ENCODE results near the gene BRME1.
A peak's percentile ranks its signal among the peaks of the same experiment; 100 is the strongest.

Gene BRME1

DNA sequence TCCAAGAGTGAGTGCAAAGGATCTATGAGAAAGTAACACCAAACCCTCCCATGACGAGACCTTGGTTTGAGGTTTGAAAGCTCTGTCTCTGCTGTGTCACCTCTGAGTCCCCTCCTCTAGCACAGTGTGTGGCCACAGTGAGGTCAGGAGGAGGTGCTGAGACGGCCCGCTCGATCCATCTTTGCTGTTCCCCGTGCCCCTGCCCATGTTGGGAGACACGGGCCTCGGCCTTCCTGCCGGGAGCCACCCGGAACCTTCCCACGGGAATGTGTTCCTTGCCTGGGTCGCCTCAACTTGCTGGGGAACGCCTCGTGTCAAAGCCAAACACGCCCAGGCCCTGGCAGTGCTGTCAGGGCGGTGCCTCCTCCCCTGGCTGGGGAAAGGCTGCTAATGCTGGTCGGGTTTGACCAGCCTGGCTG lies 18.9 kb downstream of the BRME1 start:
- DNase-seq (ENCODE audit: low spot score): no peak

DNA sequence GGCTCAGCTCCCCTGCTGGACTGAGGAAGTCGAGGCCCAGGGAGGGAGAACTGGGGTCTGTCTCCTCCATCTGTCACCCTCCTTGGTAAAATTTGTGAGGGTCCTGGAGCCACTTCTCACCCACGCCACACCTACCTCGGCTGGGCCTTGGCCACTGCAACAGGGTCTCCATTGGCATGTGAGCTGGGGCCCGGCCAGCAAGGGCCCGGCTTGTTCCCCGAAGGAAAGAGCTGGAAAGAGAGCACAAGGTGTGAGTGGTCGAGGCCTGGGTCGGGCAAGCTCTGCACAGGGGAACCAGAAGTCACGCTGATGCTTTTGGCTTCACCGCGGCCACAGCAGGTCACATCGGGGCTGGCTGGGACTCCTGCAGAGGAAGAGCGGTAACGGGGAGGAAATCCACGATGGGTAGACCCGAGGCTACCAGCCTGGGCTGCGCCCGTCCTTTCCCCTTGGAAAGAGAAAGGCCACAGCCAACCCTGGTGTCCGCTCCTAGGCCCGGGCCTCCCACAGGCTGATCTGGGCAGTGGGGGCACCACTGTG lies 20.0 kb downstream of the BRME1 start:
- DNase-seq (ENCODE audit: low spot score): no peak

DNA sequence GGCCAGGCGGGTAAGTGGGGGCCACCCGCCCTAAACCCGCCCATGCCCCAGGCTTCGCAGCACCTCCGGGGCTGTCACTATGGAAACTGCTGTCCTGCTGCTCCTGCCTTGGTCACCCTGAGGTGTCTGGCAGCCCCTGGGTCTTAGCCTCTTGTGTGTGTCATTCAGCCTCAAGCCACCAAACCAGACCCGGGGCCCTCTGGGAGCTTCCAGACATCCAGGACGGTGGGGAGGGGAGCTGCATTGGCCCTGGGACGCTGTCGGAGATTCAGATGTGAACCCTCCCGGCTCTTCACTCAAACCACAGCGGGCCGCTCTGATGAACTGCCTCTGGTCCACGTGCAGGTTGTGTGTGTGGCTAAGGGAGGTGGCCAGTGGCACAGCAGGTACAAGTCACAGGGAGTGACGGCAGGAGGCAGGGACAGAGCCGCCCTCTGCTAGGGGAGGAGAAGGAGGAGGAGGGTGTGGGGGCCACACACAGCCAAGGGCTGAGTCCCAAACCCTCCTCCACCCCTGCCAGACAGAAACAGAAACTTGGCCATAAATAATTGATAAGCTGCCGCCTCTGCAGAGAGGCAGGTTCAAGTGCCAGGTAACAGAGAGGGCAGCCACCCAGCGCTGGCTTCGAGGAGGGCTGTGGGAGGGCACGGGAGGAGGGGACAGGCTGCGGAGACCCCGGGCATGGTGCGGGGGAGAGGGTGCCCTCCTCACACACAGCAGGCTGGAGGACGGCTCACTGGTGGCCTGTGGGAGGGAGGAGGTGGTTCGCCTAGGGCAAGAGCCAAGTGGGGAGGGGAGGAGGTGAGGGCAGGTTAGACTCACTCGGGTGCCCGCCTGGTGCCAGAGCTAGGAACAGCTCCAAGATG lies 21.0 kb downstream of the BRME1 start:
- DNase-seq (ENCODE audit: low spot score): no peak

GRCh38 chr19:13883516-13884064 lies 22.3 kb downstream of the BRME1 start:
- no peak for DNase-seq (ENCODE audit: low spot score)

DNA sequence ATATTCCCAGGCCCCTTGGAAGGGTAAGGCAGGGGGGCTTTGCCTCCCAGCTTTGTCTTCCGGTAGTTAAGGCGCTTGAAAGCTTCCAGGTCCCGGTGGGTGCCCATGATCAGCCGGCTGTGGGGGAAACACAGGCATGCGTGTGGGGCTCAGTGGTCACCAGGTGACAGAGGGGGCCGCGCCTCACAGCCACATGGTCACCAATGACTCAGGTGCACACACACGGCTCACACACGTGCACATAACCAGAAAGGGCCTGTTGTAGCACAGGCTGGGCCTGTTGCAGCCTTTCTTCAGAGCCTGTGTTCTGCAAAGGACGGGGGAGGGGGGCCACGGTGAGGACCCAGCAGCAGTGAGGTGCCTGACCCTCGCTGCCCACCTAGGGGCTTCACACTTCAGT lies 23.1 kb downstream of the BRME1 start:
- DNase-seq (ENCODE audit: low spot score): no peak

- no peak for DNase-seq (ENCODE audit: low spot score)
Measured at GRCh38 chr19:13882419-13882795, 23.5 kb downstream of the BRME1 start.

DNA sequence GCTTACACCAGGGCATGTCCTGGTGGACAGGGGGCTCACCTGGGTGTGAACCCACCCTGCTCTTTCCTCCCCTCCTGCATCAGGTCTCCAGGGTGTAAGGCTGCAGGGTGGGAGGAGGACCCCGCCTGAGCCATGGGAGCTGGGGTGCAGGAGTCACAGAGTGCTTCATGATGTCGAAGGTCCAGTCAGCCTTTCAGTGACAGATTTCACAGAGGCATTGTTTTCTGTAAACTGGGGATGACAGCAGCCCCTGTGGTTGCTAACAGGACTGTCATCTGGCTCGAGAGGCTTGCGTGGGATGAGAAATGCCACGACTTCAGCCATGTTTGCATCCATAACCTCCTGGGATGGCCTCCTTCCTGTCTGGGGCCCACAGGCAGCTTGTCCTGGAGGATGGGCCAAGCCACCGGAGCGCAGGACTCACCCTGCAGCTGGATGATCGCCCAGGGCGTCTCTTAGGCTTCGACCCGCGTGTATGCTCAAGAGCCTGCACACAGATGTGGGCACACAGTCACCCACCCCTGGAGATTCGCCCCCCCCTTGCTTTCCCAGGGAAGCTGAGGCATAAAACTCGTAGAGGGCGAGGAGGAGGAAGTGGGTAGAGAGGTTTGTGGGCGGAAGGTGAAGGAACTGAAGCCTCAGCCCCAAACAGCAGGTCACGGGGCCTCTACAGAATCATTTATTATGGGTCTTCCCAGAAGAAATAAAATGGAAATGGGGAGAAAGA lies 24.1 kb downstream of the BRME1 start:
- peak; percentile 30 for DNase-seq (ENCODE audit: low spot score)

GRCh38 chr19:13881251-13881691 lies 24.6 kb downstream of the BRME1 start:
- no peak for DNase-seq (ENCODE audit: low spot score)

- peak; percentile 90 for DNase-seq (ENCODE audit: low spot score)
Measured at GRCh38 chr19:13880059-13881043, 25.6 kb downstream of the BRME1 start.

DNA sequence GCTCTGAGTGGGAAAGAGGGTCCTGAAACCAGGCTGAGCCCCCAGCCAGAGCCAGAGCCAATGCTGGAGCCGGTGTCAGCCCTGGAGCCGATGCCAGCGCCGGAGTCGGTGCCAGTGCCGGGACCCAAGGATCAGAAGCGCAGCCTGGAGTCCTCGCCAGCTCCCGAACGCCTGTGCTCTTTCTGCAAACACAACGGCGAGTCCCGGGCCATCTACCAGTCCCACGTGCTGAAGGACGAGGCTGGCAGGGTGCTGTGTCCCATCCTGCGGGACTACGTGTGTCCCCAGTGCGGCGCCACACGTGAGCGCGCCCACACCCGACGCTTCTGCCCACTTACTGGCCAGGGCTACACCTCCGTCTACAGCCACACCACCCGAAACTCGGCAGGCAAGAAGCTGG lies 28.6 kb downstream of the BRME1 start:
- DNase-seq (ENCODE audit: low spot score): no peak

DNA sequence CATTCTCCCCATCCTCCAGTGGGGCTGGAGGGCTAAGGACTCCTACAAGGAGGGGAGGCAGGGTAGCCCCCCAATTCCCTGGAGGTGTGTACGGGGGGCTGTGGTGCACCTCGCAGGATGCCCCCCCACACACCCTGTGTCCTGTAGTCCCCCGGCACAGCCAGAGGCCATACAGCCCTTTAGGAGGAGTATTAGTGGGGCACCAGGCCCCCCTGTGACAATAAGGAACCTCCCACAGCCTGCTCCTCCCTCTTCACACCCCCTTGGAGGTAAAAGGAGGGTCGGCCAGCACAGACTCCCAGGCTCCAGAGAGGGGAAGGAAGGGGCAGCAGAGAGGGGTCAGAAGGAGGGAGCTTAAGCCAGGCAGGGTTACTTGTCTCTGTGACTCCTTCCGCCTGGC lies 29.1 kb downstream of the BRME1 start, which contains the start of gene NANOS3:
Gene NANOS3, plus strand, starts transcription at position 301 of the 400 bp plus-strand sequence. CDS start 115 bp downstream, outside the sequence.
- no peak for DNase-seq (ENCODE audit: low spot score)

GRCh38 chr19:13875824-13876223 lies 30.1 kb downstream of the BRME1 start:
- no peak for DNase-seq (ENCODE audit: low spot score)

DNA sequence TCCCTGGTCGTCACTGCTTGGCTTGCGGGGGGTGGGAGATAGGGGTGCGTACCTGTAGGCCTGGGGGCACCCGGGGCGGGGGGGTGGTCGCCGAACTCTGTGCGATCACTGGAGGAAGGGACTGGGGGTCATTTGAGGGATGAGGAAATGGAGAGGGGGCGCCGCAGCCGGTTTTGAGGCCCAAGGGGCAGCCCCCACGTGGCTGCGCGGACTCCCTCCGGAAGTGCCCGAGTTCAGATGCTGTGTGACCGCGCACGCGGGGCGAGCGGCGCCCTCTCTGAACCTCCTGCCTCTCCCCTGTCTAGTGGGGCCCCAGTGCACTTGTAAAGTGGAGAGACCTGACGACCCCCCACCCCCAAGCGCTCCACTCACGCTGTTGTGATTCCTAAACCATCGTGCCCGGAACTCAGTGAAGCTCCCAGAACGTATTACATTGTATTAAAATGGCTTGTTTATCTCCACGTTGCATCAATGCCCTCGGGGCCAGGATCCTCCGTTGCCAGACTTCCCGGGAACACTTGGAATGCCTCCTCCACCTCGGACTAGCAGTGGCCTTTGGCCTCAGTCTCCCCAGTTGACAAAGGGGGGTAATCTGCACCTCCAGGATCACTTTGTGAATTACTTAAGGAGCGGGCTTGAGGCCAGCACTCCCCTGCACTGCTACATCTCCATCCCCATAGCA lies 31.9 kb downstream of the BRME1 start:
- no peak for DNase-seq (ENCODE audit: low spot score)

GRCh38 chr19:13872695-13873389 lies 33.1 kb downstream of the BRME1 start:
- no peak for DNase-seq (ENCODE audit: low spot score)

DNA sequence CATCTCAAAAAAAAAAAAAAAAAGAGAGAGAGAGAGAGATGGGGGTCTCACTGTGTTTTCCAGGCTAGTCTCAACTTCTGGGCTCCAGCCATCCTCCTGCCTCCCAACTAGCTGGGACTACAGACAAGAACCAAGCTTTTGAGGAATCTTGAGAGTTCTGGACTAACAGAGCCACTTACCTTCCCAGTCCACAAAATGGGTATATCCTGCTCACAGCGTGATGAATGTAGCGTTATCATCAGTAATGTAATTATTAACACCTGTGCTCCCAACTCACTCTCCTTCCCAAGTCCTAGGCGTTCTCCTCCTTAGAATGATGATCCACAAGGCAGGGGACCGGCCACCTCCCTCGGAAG lies 33.6 kb downstream of the BRME1 start:
- DNase-seq (ENCODE audit: low spot score): no peak

GRCh38 chr19:13870873-13871272 lies 35.0 kb downstream of the BRME1 start:
- no peak for DNase-seq (ENCODE audit: low spot score)

GRCh38 chr19:13869281-13869680 lies 36.6 kb downstream of the BRME1 start:
- DNase-seq (ENCODE audit: low spot score): no peak

- DNase-seq (ENCODE audit: low spot score): no peak
Measured at GRCh38 chr19:13868663-13869062, 37.3 kb downstream of the BRME1 start.

DNA sequence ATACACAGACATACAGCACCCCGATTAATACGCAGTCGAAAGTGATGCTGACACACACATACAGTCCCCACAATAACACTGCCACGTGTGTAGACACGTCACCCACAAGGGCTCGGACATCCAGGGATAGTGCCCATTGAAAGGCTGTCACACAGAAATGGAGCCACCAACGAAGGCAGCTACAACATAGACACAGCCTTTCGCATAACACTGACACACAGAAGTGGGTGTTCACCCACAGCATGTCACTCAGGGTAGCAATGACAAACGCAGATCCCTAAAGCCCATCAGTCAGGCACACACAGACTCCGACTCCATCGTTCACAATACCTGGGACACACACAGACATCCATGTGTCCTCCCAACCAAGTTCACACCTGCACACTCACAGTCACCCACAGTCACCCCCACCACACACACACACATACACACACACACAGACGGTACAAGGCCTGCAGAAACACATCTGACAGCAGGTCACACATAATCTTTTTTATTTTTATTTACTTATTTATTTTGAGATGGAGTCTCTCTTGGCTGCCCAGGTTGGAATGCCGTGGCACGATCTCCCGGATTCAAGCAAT lies 39.4 kb downstream of the BRME1 start:
- DNase-seq (ENCODE audit: low spot score): no peak

Measured in pons (tissue), 1 donor.